Fibroblast of skin of right quadriceps (primary cell): ENCODE data around the gene ZNF732.
"Not testable (repeated sequence)": the region's sequence is repeated elsewhere in the genome, so short reads cannot be mapped to it uniquely, and the experiment has no call there.

Source experiments
- DNase-seq: peaks from one replicate; pipeline ENCODE4 v3.0.0-alpha.2; 2013

ZNF732 gene

DNA sequence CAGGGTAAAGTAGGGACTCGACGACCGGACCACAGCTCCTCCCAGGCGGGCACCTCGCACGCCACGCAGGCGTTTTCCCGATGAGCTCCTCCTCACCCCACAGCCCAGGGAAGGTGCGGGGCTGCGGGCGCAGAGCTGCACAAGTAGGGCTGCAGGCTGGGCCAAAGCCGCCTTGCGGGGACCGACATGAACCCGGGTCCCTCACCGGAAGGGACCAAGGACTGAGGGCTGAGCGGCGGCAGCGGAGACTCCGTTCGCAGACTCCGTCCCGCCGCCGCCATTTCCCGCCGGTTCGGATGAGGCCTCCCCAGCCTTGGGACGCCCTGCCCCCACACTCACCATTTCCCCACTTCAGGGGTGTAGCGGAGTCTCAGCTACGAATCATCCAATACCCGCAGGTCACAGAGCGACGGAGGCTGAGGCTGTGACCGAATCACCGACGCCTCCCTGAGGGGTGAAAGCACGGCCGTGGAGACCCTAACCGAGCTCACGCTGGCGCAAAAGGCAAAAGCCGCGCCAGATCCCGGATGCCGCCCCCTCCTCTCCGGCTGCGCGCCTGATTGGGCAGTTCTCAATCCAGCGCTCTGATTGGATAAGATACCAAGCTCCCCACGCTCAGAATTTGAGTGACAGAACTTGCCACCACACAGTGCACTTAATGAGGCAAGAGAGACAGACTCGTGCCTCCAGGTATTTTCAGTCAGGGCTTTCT lies at the start of gene ZNF732:
Gene ZNF732 (minus strand): TSS at position 506 of the 712 bp plus-strand sequence. CDS start 164 bp downstream, at position 342.
- DNase-seq, result peak; percentile 70

DNA sequence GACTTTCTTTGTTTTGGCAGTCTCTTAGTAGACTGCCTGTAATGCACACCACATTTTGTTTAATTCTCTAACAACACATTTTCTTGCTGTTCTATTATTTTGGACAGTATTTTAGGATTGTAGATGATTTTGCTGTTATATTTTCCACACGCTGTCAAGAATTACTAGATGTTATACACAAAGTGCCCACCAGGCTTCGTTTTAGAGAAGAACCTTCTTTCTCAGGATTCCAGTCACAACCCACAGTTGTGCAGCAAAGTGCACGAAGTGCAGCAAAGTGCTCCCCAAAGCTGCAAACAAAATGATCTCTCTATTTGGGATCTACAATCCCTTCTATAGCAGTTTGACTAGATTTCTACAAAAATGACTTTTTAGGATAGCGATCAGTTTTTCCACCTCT lies 34.7 kb upstream of the ZNF732 start:
- no peak for DNase-seq

DNA sequence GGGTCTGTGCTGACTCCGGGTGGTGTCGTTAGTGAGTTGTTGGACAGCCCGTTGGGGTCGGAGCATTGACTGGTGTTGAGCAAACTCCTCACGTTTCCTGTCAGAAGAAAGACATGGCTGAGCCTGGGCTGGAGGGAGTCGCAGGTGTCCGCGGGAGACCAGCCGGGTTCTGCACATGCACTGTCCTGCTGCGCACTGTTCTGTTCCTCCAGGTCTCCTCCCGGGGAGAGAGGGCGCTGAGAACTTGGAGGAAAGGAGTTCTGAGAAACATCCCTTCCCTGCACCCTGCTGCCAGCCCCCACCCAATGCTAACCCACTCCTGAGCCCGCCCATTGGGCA lies 33.5 kb upstream of the ZNF732 start:
- no peak for DNase-seq

DNA sequence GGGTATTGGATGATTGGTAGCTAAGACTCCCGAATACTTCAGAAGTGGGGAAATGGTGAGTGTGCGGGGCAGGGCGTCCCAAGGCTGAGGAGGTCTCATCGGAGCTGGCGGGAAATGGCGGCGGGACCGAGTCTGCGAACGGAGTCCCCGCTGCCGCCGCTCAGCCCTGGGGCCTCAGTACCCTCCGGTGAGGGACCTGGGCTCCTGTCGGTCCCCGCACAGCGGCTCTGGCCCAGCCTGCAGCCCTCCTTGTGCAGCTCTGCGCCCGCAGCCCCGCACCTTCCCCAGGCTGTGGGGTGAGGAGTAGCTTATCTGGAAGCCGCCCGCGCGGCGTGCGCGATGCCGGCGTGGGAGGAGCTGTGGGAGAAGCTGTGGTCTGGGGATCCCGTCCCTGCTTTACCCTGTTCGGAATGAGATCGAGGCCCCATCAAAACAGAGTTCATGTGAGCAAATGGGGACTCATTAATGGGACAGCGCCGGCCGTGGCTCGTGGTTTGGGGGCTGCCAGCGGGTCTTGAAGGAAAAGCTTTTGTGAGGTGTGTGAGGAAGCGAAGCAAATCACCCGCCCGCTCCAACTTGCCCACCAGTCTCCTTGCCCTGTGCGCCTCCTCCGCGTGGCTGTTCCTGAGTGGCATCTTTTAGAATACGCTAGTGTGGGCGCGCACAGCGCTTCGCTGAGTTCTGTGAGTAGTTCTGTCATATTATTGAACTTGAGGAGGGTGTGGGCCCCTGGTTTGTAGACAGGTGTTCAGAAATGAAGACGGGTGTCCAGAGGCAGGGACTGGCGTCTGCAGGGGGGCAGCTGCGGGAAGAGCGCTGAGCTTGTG lies 32.9 kb upstream of the ZNF732 start:
- peak; percentile 19 for DNase-seq

DNA sequence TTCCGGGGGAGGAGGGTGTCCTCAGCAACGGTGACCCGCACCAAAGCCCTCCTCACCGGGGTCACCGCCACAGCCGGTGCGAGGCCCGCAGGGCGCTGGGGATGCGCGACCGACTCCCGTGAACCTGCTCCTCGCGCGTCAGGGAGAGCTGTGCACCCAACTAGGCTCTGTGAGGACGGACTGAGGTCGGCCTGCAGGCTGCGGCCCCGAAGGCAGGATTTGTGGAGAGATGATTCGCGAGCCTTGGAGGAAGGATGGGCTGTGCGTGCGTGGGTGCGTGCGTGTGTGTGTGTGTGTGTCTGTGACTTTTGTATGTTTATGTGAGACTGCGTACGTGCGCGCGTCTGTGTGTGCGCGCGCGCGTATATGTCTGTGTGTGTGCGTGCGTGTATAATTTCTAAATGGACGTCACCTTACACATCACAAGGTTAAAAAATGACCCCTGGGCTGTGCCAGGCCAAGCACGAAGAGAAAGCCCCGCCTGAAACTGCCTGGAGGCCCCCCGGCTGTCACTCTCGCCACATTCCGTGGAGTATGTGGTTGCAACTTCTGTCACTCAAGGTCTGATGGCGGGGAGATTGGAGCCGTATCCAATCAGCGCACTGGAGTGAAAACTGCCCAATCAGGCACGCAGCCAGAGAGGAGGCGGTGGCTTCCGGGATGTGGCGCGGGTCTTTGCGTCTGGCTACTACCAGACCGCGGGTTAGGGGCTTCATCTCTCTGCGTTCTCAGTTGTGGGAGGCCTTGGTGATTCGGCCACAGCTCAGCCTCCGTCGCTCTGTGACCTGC lies 32.1 kb upstream of the ZNF732 start, which contains the start of gene ZNF141:
Gene ZNF141 (plus strand): TSS at position 672 of the 789 bp plus-strand sequence. CDS start 170 bp downstream, outside the sequence.
- peak; percentile 98 for DNase-seq

DNA sequence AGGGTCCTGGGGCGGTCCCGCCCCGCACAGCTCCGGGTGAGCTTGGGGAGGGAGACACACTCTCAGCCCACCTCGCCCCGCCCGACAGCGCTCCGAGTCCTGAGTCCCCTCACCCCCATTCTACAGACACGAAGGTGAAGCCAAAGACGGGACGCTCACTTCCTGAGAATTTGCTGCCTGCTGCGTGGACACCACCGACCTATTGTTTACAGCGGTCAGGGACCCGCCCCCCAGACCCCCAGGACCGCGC lies 31.5 kb upstream of the ZNF732 start:
- no peak for DNase-seq

DNA sequence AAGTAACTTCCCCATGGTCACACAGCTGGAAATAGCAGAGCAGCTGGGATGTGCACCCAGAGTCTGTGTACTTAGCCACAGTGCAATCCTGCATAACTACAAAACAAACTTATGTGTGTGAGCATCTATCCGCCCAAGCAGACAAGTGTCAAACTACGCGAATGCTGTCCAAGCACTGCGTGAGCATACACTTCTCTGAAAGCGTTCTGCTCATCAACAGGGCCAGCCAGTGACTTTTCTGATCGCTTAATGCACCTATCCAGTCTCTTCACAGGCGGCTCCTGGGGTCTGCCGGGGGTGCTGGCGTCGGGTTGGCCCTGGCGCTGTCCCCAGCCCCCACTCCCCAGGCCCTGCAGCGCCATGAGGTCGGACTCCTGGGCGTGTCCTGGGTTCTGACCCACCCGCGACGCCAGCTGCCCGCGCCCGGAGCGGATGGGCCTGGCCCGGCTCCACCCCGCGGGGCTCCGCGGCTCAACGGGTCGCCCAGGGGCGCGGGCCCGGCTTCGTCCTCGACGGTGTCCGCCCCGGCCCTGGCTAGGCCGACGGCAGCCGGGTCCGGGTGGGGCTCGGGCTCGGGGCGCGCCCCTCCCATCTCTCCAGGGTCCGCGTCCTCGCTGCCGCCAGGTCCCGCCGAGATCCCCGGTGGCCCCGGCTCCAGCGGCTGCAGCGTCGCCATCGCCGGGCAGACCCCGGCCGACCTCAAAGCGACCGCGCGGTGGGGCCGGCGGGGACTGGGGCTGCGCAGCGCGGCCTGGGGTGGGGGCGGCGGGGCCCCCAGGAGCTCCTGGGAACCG lies 31.0 kb upstream of the ZNF732 start:
- DNase-seq, result no peak

DNA sequence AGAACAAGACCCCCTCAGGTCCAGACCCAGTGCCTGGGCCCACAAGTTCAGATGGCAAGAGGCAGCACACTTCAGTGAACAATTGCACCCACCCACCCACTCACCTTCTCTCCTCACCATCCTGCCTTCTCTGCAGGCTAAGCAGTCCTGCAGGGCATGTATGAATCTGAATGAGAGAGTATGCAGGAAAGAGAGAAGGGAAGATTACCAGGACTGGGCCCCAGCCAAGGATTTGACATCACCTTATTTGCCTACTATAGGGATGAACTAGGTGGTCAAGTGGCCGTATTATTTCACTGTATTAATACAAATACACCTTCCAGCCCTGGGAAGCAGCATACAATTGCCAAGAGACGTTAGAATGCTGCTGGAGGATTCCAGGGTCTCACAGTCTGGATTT lies 30.2 kb upstream of the ZNF732 start:
- DNase-seq, result no peak

DNA sequence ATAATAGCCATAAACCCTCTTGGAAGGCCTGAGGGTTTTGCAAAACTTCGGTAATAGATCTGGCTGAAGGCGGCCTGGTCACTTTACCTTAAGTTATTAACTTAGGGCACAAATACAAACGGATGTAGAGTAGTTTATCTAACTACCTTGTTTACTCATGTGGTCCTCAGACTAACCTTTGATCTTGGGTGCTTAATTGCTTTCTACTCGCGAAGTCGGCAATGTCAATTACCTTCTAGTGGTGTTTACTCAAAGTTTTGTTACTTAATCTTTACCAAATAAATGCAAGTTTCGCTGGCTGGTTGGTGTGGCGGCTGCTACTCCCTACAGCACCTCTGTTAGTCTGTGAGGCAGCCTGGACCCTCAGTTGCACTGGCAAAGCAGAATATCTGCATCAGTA lies 23.5 kb upstream of the ZNF732 start:
- DNase-seq, result no peak

DNA sequence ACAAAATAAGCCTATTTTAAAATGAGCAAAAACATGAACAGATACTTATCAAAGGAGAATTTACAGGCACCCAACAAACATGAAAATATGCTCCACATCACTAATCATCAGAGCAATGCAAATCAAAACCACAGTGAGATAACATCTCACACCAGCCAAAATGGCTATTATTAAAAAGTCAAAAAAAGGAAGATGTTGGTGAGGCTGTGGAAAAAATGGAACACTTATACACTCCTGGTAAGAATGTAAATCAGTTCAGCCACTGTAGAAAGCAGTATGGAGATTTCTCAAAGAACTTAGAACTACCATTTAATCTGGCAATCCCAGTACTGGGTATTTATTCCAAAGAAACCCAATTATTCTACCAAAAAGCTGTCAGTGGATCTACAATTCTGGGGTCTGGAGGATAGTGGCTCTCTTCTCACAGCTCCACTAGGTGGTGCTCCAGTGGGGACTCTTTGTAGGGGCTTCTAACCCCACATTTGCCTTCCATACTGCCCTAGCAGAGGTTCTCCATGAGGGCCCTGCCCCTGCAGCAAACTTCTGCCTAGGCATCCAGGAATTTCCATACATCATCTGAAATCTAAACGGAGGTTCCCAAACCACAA lies 9.1 kb upstream of the ZNF732 start:
- DNase-seq, result no peak

DNA sequence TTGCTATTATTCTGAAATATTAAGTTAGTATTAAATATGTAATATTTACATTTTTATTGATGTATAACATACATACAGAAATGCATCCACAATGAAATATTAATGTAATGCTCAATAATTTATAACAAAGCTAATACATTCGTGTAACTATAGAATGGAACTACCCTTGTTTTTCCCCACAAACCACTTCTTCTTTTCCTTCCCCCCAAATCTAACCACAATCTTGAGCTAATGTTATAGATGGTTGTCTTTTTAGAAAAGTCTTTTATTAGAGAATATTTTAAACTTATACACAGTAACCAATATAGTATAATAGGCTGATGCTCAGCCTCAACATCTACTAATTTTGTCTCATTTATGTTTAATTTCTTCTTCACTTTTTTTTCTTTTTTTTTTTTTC lies 4.5 kb upstream of the ZNF732 start:
- DNase-seq, result no peak

DNA sequence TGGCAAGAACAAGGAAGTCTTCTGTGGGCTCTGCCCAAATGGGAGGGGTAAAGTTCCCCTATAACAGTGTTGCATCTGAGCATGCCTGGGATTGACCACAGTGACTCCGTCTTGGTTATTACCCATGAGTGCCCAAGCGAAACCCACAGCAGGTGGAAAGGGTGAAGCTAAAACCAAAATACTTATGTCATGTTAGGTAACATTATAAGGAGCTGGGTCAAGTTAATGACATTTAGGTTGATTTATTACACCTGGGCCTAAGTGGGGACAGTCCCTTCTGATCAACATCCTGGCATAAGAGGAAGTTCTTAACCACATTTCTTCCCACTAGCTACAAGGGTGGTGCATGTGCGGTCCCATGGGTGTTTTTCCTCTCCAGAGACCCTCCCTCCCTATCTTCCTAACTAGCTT lies 1.3 kb upstream of the ZNF732 start:
- no peak for DNase-seq

DNA sequence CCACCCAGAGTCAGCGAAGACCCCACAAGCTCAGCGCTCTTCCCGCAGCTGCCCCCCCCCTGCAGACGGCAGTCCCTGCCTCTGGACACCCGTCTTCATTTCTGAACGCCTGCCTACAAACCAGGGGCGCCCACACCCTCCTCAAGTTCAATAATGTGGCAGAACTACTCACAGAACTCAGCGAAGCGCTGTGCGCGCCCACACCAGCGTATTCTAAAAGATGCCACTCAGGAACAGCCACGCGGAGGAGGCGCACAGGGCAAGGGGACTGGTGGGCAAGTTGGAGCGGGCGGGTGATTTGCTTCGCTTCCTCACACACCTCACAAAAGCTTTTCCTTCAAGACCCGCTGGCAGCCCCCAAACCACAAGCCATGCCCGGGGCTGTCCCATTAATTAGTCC lies 758 bp downstream of the ZNF732 start:
- DNase-seq, result not testable (repeated sequence)

DNA sequence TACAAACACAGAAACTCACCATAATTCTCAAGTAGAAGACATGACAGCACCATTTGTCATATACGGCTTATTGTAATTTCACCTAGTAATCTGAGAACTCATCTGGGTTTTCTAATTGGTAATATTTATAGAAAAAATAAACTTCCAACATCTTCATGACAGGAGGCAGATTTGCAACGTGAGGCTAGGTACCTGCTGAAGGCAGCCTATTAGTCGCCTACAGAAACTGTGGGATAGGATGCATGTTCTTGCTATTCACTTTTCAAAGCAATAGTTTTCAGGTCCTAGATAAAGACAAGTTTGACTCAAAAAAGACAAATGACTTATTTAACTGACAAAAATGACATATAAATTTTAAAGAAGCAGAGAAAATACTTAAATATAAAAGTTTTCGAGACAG lies 2.9 kb downstream of the ZNF732 start:
- DNase-seq, result no peak

DNA sequence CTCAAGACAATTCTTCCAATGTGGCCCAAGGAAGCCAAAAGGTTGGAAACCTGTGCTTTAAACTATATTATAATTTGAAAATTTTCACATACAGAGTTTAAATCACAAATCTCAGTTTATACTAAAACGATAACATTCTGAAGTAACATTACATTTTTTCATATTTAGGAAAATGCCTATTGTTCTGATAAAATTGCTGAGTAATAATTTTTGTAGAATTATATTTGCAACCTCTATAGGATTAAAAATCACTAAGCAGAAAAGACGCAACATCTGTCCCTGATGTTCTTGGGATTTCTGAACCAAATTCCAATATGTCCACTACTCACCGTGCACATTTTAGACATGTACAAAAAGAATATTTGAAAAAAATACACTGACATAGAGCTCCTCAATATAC lies 10.5 kb downstream of the ZNF732 start:
- no peak for DNase-seq

DNA sequence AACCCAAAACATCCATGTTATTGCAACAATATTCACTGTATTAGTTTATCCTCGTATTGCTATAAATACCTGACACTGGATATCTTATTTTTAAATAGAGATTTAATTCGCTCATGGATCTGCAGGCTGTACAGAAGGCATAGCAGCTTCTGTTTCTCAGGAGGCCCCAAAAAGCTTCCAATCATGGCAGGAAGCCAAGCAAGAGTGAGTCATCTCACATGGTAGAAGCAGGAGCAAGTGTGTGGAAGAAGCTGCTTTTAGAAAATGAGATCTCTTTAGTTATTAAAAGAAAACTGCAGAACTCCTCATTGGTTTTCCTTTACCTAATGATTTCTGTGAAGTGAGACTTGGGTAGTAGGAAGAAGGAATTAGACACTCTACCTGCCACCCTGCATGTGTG lies 16.4 kb downstream of the ZNF732 start:
- no peak for DNase-seq

DNA sequence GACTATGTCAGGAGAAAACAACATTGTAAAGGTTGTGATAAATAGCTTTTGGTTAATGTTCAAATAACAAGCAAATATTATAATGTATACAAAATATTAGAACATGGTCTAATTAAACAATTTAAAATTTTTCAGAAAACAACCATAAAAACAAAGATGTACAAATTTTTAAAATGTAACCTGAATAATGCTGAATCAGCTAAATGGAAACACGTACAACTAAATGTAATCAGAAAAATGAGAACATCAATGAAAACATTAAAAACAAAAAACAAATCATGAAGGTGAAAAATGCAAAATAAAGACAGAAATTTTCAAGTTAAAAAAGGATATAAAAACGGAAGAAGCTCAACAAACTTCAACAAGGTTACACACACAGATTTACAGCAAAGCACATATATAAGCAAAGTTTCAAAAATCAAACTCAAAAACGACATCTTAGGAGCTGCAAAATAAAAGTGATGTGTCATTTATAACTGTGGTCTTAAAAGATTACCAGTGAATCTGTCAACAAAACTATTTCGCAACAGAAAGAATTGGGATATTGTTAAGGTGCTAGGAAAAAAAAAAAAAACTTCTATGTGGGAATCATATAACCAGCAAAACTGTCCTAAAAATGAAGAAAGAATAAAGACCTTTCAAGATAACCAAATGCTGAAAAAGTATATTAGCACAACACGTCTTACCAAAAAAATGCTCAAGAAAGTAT lies 31.8 kb downstream of the ZNF732 start:
- no peak for DNase-seq

DNA sequence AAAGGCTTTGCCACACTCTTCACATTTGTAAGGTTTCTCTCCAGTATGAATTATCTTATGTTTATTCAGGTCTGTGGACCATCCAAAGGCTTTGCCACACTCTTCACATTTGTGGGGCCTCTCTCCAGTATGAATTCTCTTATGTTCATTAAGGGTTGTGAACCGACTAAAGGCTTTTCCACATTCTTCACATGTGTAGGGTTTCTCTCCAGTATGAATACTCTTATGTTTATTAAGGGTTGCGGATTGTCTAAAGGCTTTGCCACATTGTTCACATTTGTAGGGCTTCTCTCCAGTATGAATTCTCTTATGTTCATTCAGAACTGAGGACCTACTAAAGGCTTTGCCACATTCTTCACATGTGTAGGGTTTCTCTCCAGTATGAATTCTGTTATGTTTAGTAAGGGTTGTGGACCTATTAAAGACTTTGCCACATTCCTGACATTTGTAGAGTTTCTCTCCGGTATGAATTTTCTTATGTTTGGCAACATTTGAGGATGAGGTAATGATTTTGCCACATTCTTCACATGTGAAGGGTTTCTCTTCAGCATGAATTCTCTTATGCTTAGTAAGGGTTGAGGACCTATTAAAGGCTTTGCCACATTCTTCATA lies 33.7 kb downstream of the ZNF732 start:
- no peak for DNase-seq

DNA sequence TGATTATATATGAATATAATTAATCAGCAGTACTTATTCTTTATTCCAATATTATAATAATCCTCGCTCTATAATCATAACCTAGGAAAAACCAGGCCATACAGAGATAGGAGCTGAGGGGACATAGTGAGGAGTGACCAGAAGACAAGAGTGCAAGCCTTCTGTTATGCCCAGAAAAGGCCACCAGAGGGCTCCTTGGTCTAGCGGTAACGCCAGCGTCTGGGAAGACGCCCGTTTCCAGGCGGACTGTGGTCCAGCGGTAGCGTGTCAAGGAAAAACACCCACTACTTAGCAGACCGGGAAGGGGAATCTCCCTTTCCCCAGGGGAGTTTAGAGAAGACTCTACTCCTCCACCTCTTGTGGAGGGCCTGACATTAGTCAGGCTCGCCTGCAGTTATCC lies 46.0 kb downstream of the ZNF732 start:
- DNase-seq, result not testable (repeated sequence)

DNA sequence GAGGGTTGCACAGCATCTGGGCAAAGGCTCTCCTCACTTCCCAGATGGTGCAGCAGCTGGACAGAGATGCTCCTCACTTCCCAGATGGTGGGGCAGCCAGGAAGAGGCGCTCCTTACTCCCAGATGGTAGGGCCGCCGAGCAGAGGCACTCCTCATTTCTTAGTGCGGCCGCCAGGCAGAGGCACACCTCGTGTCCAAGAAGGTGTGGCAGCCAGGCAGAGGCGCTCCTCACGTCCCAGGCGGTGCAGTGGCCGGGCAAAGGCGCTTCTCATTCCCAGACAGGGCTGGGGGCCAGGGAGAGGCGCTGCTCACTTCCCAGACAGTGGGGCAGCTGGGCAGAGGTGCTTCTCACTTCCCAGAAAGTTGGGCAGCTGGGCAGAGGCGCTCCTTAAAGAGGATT lies 48.8 kb downstream of the ZNF732 start:
- DNase-seq, result no peak
